HG03575 (cell line): Measurements from ENCODE around the gene METTL25B.
"Not testable (repeated sequence)": the region's sequence is repeated elsewhere in the genome, so short reads cannot be mapped to it uniquely, and the experiment has no call there.

Experiments used
- ATAC-seq: cut with Tn5 transposase; IDR thresholded peaks from one replicate; pipeline ENCODE4 v1.9.1; 2021; ENCODE audit not compliant: unreplicated experiment, insufficient number of reproducible peaks, low FRiP score; ENCODE audit errors: extremely low read depth

METTL25B gene

DNA sequence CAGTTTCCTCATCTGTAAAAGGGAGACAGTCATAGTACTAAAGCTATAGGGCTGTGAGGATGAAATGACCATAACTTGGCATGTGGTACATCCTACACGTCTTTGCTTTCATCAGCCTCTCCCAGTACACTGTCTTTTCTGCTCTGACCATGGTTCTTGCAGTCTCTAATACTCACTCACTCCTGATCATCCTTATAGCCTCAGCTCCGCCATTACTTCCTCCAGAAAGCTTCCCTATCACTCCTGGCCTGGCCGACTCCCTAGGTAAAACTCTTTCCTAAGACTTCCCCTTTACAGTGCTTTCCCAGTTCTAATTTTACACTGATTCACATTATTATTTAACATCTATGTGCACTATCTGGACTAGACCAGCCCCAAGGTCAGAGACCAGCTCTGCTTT is 17.6 kb downstream of the METTL25B start:
- ATAC-seq = no peak

DNA sequence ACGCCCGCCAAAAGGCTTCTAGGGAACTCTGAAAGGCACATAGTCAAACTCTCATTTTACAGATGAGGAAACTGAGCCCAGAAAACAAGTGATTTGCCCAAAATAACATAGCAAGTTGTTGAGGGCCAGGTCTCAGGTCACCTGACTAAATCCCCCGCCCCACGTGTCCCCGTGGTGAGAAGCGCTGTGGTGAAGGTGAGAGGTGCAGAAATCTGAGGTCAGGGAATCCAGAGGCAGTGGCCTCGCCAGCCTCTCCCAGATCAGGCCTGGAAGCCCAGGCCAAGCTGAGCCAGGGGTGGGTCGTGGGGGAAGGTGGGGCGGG is 18.1 kb downstream of the METTL25B start:
- no peak for ATAC-seq

DNA sequence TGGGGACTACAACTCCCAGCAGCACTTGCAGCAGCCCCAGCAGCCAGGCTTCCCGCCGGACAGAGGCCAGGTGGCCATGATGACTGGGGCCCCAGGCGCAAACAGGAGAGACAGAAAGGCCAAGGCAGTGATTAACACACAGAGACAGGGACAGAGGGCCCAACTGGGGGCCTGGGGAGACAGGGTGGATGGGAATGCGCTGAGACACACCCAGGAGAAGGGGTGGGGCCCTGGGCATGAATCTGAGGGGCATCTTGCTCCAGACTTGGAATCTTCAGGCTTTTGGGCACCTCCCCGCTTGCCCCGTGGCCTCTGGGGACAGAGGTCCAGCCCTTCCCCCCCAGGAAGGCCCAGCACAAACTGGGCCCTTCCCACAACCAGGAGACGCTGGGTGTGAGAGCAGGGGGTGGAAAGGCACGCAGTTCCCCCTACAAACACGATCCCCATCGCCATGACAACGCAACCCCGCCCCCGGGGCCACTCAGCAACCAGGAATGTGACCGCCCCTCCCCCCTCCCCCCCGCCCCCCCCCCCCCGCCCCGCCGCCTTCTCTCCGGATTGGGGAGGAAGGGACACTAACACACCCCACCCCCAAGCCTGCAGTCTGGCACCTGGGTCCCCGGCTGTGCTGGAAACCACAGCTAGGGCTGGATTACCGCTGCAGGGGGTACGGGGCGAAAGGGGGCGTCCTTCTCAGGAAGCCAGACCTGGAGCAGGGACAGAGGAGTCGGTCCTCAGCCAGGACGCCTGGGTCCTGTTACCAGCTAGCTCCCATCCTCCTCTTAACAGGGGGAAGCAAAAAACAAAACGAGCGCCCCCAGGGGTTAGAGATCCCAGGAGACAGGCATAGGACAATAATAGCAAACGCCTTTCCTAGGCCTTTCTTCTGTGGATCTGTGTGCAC is 18.7 kb downstream of the METTL25B start:
- no peak for ATAC-seq

DNA sequence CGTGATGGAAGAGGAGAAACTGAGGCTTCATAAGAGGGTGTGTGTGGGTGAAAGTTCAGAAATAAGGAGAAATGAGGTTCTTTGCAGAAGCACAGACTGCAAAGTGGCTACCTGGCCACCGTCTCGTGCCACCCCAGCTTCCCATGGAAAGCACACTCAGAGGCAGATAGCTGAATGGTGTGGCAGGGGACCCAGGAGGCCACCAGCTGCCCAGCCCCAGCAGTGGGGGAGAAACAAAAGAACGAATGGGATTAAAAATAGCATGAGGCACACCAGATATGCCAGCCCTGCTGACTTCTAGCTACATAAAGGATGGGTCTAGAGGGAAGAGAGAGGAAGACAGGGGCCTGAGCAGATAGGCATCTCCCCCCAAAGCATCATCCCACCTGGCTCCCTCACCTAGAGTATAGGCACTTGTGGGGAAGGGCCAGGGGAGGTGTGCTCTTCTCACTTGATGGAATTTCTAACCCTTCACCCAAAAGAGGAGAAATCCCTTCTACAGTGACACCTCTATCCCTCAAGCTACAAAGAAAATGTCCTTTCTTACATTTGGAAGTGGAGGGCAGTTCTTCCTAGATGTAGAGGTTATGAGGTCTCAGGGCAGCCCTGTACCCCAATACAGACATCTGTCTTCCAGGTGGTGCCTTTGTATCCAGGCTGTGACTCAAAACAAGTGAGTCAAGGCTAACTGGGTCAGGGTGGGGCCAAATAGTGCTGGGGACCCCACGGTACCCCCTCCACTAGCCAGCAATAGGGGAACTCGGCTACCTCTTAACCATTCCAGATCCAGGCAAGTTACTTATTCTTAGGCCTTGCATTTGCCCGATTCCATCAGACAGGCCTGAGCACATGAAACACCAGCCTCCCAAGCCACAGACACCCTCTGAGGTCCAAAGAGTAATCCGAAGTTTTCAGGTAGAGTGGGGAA is 19.7 kb downstream of the METTL25B start:
- no peak for ATAC-seq

DNA sequence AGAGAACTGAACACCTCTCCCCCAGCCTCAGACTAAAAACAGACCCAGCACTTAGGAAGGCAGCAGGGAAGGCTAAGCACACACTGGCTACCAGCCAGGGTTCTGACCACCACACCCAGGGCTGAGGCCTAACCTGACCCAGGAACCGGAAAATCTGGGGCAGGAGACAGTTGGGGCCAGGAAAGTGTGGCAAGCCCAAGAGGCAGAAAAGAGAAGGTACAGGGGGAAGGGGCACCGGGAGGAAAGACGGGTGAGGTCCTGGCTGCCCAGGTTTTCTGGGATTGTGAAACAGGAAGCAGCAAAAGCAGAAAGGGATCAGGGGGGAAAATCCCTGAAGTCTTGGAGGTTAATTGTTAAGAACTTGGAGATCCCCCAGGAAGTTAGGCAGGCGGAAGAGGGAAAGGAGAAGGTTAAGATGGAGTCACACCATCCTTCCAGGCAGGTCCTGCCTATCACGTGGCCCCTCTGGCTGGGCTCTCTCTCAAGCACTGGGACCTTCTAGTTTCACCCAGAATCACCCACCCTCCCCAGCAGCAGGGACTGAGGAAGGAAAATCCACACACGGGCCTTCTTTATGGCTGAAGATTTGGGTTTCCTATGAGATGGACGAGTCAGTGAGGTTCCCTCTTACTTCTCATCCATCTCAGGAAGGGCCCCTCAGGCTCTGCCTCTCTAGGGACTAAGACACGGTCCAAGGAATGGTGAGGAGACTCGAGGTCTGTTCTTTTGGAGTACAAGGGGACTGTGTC is 20.6 kb downstream of the METTL25B start:
- no peak for ATAC-seq

DNA sequence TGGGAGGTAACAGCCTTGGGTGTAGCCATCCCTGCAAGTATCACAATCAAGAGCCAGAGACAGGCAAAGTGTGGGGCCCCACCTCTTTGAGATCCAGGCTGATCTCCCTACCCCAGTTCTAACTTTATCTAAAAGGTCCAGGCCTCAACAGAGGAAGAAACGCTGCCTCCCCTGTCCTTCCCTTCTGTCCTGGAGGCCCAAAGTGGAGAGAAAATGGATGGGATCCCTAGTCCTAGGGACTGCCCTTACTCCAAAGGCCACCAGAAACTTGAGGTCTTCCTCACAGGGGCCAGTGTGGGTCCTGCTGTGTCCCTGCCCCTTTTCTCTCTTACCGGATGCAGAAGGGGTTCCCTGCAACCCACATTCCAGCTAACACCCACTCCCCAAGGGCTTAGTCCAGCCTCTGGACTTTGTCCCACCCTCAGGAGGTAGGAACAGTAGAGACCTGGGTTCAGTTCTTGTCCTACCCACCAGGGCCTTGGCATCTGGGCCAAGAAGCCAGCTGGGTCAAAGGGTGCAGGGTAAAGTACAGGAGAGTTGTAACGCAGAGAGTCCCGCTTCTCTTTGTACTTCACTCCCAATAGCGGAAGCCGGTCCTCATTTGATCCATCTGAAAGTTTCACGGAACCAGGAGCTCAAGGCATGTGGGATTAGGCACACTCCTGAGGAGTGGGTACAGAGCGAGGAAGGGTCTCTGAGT is 21.3 kb downstream of the METTL25B start:
- no peak for ATAC-seq

DNA sequence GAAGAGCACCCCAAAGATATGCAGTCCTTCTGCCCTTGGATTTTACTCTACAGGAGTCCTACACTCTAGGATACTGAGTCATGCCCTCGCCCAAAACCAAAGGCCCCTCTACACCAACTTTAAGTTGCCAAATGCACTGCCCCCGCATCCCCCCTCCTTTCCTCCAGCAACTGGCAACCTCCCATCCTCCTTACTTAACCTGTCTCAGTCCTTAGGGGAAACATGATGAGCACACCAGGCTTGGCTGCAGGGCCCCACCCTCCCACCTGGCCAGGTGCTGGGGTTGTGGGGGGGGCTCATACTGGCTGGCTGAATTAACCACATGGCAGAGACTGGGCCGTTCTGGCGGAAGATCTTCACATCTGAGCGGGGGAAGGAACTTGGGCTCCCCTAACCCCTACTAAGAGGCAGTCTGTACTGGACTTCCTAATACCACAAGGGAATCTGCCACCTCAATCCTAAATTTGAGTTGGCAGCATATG is 22.0 kb downstream of the METTL25B start:
- no peak for ATAC-seq

DNA sequence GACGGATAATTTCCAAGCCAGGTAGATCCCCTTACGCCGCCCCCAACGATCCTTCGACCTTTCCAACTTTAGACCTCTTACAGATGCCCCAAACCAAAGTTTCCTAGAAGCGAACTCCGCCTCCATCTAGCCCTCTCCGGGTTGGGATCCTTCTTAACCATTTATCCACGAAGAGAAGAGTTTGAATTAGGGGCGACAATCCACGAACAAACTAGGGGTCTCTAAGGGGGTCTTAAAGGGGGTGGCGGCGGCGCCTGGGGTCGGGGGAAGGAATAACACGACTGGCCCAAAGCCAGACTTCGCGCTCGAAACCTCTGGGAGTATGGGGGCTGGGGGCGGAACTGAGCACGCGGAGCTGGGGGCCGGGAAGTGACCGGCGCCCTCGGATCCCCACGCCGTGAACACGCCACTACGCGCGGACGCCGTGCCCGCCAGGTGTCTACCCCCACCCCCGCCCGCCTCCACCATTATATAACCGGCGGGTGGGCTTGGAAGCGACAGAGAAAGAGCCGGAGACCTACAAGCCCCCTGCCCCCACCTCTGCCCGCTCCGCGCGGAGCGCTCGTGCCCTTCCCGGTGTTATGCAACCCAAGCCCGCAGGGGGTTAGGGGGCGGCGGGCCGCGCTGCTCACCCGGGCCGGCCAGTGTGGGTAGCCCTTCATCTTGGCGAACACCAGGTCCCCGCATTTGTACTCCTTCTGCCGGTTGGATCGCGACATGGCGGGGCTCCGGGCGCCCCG is 22.6 kb downstream of the METTL25B start:
- no peak for ATAC-seq

DNA sequence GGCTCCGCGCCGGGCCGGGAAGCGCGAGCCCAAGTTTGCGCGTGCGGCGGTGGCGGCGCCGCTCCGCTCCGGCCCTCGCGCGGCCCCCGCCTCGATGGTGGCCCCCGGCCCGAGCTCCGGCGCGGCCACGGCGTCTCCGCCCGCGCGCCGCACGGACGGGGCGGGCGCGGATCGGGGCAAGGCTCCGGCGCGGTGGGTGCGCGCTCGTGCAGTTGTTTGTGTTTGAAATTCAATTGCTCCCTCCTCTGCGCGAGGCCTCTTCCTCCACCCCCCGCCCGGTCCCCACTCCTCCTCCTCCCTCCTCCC is 23.1 kb downstream of the METTL25B start, which contains the start of gene HDGF:
TSS of gene HDGF (minus strand) at position 225 of the 306 bp plus-strand sequence. CDS start 246 bp downstream, outside the sequence.
- ATAC-seq = no peak

DNA sequence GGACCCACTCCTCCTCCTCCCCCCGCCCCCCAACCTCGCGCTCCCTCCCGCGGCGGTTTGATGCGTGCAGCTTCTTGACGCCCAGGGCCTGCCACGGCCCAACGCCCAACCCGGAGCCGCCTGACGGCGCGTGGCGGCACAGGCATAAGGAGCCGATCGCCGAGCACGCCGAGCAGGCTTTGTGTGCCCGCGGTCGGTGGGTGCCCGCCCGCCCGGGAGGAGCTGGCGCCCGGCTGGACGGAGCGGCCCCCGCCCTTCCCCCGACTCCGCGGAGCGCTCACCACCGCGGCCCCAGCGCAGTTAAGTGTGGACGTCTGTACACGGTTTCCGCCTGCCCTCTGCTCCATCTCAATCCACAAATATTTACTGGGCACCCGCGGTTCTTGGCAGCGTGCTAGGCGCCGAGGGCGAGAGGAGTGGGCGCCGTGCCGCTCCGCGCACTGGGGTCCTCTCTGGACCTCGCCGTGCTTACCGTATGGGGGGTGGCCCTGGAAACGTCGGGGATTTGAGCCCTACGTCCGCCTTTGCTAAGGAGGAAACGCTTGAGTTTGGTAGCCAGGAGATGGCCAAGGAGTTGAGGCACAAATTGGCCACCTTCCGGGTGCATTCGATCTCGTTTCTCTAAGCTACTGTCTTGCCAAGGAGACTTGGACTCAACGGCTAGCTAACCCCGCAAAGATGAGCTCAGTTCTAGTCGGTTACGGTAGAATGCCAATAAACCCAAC is 23.6 kb downstream of the METTL25B start:
- no peak for ATAC-seq

DNA sequence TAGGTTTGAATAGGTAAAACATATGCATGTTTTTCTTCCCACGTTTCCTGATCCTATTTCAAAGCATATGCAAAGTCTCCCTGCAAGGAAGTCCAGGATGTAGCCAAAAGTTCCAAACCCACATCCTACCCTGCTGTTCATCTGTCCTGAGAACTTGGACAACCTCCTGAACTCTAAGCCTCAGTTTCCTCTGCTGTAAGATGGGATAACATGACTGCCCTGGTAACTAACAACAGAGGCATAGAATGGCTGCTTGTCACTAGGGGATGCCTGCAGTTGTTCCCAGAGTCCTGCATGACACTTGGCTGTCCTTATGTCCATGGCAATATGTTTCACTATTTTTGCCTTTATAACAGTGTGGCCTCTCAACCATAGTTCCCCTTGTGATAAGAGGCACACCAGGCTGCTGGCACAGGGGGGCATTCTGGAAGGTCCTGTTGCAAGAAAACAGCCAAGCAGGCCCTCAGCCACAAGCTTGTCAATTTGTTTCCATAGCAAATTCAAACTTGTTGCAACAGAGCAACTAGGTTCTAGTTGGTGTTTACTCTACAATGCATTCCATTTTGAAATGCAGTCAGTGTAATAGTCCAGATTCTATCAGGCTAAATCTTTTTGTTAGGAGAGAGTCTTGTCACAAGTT is 24.7 kb downstream of the METTL25B start:
- no peak for ATAC-seq

DNA sequence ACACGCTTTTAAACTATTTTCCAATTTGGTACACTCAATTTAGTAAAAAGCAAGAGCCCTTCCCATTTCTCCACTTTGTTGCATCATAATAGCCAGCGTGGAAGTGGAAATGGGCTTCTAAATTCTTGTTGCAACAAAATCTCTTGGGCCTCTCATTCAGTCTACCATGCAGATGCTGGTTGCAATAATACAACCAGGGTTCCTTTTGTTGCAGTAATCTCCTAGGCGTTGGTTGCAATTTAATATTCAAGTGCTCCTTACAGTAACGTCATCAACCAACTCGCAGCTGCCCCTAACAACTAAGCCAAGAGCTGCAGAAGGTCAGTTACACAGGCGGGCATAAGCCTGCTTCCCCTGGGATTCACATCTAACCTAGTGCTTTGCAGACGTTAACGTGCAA is 25.9 kb downstream of the METTL25B start:
- no peak for ATAC-seq

DNA sequence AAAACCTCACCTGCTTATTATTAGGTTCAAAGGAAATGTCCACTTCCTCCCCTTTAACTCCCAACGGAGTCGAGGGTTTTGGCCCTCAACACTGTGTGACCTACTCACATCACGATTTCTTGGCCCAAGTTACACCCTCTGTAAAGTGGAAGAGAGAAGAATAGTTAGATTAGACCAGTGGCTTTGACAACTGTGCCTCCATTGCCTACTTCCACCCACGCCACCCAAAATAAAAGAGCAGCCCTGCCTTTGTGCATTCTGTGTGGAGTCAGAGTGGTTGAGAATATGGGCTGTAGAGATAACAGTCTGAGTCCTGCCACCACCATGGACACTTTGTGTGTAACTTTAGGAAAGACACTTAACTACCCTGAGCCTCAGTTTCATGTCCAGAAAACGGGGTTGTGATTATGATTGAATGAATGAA is 27.3 kb downstream of the METTL25B start:
- ATAC-seq = no peak

DNA sequence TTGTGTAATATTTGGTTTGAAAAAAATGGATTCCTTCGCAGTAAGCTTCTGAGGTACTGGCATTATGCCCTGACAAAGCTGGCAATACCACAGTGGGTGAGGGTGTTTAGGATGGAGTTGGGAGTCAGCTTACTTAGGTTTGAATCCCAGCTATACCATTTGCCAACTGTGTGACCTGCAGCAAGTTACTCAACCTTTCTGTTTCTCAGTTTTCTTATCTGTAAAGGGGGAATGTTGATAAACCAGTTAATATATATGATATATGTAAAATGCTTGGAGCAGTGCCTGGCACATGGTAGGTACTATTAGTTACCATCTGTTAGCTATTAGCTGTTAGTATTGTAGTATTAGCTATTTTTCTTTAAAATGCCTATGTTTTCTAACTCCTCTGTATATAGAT is 28.1 kb downstream of the METTL25B start:
- ATAC-seq = no peak

DNA sequence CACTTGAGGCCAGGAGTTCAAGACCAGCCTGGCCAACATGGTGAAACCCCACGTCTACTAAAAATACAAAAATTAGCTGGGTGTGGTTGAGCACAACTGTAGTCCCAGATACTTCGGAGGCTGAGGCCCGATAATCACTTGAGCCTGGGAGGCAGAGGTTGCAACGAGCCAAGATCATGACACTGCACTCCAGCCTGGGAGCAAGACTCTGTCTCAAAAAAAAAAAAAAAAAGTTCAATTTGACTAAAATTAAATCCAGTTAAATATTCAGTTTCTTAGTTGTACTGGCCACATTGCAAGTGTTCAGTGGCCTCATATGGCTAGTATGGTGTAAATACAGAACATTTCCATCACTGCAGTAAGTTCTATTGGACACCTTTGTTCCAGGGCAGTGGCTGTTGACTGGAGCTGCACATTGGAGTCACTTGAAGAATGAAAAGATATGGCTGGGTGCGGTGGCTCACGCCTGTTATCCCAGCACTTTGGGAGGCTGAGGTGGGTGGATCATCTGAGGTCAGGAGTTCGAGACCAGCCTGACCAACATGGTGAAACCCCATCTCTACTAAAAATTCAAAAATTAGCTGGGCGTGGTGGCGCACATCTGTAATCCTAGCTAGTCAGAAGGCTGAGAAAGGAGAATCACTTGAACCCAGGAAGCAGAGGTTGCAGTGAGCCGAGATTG is 29.4 kb downstream of the METTL25B start:
- not testable (repeated sequence) for ATAC-seq

DNA sequence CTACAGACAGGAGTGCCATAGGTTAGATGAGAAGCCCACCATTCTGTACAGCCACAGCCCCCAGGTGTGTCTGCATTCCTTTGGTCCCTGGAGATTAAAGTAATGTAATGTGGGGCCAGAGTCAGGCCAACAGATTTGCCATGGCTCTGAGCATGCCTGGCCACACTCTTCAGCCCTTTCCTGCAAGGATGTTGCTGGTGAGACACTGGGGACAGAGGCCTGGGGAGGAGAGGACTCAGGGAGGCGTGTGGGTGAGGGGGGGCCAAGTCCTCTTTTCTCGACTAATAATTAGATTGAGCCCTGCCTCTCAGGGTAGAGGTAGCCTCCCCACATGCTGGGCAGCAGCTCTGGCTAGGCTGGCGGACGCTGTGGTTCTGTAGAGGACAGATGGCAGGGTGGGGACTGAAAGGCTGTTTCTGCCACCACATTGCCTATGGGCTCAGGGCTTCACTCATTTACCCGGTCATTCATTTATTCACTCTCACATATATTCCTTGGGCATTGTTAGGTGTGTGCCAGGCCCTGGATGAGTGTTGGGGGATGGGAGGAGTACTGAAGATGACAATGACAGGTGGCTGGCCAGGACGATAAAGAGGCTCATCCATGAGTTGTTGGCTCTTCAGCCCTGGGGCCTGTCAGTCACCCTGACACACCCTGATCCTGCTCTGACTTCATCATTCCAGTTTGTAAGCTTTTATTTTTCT is 32.0 kb downstream of the METTL25B start:
- no peak for ATAC-seq
